Activated CD4-positive, alpha-beta T cell treated with anti-CD3 and anti-CD28 coated beads, Interleukin-2, amount 50 U/mL, for 16 hours (primary cell): ENCODE data around the gene RORC.

ENCODE experiments used
- DNase-seq: peaks from one replicate; pipeline ENCODE4 v3.0.0-alpha.2; 2020

Gene RORC

GRCh38 chr1:151847867-151848596 lies 16.4 kb upstream of the RORC start:
- no peak for DNase-seq

DNA sequence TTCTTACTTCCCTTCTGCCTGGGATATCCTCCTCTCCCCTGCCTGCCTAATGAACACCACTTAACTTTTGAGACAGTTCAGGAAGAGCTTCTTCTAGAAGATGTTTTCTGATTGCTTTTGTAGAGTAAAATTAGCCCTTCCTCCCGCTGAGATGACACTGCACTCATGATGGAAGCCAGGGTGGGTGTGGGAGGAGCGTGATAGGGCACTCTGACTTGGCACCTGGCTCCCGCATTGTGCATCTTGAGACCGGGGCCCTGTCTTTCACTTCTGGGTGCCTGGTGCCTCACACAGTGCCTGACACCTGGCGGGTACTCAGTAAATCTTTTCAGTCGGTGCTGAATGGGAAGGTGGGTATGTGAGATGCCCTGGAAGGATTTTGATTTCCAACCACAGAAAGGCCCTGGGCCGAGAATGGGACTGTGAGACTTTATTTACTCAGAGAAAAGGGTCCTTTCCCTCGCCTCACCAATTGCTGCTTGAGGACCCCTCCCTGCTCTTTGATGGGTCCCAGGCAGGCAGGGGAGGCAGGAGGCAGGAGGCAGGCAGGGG lies 15.2 kb upstream of the RORC start:
- DNase-seq: no peak

DNA sequence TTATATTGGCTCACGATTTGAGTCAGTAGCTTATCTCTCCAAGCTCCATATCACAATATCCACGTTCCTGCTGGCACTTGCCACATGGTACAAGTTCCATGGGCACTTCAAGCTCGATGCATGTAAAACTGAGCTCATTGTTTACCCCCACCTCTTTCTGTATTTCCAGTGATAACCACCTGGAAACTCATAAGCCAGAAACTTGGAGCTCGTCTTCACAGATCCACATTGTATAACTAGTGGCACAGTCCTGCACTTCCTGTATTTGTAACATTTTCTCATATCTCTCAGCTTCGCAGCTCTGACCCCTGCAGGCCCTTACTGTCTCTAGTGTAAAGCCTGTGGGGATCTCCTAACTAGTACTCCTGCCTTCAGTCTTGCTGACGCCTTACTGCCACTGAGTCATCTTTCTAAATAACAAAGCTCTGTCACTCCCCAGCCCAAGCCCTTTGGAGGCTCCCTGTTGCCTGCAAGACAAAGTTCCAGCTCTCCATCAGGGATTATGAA lies 14.5 kb upstream of the RORC start:
- peak; percentile 74 for DNase-seq

DNA sequence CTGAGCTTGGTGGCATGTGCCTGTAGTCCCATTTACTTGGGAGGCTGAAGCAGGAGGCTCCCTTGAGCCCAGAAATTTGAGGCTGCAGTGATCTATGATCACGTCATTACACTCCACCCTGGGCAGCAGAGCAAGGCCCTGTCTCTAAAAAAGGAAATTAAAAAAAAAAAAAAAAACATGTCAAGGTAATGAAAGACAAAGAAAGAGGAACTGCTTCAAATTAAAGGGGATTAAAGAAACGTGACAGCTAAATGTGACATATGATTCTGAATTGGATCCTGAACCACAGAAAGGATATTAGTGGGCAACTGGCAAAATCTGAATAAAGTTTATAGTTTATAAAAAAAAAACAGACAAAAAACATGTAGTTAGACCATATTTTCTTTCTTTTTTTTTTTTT lies 11.8 kb upstream of the RORC start:
- DNase-seq: no peak

DNA sequence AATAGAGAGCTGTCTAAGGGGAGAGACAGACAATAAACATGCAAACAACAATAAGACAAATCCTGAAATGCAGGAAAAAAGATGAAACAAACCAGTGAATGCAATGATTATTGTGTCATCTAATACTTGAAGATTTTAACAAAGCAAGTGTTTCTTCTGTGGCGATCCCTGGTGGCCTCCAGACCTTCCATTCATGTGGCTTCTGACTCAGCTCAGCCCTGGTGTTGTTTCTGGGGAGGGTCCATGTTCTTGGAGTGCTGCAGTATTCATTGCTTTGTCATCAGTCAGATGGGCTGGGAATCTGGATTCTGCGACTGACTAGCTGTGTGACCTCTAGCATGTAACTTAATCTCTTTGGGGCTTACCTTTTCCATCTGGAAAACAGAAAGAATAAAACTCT lies 9.5 kb upstream of the RORC start:
- DNase-seq: no peak

GRCh38 chr1:151840421-151840820 lies 8.8 kb upstream of the RORC start:
- DNase-seq: no peak

DNA sequence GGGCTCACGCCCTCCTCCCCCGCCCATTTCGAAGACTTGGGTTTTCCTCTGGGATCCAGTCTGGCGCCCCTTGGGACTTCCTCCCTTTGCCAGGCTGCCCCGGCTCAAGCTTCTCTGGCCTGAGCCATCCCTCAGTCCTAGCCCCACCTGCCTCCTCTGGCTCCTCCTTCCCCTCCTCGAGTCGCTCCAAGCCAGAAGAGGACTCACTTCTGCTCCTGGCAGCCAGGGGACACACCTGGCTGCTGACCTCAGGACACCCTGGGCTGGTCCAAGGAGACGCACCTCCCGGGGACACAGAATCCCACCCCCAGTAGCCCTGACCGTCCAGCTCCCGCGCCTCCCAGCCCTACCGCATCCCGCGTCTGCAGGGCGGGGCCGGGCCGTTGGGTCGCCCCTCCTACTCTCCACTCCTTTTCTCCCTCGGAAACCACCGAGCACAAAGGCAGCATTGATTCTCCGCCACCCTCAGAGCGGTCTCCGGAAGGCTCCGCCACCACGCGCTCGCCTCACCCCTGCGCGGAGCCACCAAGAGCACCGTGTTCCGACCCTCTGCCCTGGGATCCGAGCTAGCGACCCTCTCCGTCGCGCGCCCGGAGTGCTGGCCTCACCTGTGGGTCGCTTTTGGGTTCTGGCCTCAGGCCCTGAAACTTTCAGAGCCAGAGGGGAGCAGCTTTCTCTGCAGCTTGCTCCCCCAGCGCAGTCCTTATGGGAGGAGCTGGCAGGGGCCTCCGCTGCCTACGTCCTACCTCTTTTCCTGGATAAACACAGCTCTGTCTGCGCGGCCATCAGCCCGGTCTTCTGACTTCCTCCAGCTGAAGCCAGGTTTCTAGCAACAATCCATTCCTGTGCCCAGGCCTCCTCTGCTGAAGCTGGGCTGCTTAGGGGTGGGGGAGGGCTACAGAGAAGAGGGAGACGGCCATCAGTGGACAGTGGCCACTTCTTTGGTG lies 8.1 kb upstream of the RORC start, which contains the start of gene C2CD4D:
Gene C2CD4D (minus strand): TSS at position 364 of the 947 bp plus-strand sequence. CDS start 831 bp downstream, outside the sequence.
- peak; percentile 87 for DNase-seq

- no peak for DNase-seq
Measured at GRCh38 chr1:151839082-151839412, 7.4 kb upstream of the RORC start.

DNA sequence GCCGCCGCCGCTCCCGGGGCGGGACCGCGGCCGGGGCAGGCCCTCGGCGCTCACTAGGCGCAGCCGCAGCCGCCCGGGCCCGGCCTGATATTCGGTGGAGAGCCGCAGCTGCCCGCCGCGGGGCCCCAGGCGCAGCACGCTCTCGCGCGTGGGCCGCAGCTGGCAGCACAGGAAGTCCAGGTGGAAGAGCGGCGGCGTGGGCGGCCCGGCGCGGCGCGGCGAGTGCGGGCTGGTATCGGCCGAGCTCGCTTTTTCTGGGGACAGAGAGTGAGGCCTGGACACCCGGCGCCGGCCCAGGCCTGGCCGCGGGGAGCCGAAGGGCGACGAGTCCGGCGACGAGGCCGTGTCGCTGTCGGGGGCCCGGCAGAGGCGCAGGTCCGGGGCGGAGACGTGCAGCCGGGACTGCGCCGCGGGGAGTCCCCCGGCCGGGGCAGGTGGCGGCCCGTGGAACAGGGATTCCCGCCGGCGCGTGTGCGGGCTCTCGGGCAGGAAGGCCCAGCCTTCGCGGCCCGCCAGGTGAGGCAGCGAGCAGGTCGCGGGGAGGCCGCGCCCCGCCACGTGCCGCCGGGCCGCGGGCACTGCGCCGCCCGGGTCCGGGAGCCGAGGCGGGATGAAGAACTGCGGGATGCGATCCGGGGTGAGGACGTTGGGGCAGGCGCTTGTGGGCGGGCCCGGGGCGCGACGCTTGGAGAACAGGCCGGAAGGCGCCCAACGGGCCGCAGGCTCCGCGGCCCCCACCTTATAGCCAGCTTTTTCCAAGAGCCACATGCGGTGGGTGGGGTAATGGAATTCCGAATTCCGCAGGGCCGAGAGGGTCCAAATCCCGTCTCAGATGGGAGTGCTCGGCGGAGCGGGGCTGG lies 6.8 kb upstream of the RORC start:
- no peak for DNase-seq

- no peak for DNase-seq
Measured at GRCh38 chr1:151837884-151838221, 6.3 kb upstream of the RORC start.

- peak; percentile 72 for DNase-seq
Measured at GRCh38 chr1:151837197-151837596, 5.6 kb upstream of the RORC start.

DNA sequence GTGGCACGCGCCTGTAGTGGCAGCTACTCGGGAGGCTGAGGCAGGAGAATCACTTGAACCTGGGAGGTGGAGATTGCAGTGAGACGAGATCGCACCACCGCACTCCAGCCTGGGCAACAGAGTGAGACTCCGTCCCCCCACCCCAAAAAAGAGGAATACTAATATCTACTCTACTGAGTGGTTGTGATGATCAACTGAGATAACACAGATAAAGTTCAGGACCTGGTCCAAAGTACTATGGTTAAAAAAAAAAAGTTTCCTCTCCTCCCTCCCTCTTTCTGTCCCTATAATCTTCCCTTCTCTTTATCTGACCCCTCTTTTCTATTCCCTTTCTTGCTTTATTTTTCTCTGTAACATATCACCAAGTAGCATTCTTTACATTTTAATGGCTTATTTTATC lies 4.0 kb upstream of the RORC start:
- DNase-seq: no peak

GRCh38 chr1:151834239-151834638 lies 2.6 kb upstream of the RORC start:
- no peak for DNase-seq

- DNase-seq: no peak
Measured at GRCh38 chr1:151833172-151833900, 1.7 kb upstream of the RORC start.

DNA sequence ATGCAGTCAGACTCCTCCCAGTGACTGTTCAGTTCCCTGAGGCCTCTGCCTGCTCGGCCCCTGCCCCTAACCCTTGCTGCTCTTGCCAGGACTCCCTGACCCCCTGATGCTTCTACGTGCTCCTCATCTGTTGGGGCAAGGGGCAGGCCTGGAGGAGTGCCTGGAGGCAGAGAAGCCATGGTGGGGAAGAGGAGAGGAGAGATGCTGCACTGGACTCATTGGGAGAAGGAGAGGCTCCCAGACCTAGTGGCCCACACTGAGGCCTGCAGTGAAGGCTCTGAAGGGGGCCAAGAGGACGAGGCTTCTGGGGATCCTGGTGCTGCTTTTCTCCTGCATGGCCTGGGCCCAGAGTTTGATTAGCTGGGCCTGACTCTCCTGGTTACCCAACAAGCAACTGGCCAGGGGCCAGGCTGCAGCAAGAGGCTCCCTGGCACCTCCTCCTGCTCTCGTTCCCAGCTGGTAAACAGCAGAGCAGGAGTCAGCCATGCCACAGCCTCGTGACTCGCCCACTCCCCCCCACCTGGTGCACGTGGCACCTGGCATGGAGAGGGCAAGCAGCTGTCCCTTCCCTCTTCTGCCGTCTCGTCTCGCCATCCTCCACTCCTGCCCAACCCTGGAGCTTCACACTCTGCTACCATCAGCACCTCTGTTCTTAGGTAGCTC lies 847 bp upstream of the RORC start:
- DNase-seq: no peak

GRCh38 chr1:151831256-151831591 lies 378 bp downstream of the RORC start:
- no peak for DNase-seq

DNA sequence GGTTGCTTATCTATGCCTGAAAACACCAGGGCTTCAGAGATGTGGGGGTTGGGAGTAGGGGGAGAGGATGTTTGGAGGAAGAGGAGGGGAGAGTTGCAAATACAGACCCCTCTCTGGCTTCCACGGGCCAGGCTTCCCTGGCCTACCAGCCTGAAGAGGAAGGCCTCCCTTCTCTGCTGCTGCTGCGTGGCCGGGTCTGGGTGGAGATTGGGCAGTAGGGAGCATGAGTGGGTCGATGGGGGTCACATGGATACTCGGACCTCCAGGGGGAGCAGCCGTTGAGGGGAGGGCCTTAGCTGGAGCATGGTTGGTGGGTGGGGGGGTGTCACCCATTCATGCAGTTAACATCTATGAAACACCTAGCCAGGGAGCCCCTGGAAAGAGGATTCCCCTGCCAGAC lies 1.5 kb downstream of the RORC start:
- no peak for DNase-seq

DNA sequence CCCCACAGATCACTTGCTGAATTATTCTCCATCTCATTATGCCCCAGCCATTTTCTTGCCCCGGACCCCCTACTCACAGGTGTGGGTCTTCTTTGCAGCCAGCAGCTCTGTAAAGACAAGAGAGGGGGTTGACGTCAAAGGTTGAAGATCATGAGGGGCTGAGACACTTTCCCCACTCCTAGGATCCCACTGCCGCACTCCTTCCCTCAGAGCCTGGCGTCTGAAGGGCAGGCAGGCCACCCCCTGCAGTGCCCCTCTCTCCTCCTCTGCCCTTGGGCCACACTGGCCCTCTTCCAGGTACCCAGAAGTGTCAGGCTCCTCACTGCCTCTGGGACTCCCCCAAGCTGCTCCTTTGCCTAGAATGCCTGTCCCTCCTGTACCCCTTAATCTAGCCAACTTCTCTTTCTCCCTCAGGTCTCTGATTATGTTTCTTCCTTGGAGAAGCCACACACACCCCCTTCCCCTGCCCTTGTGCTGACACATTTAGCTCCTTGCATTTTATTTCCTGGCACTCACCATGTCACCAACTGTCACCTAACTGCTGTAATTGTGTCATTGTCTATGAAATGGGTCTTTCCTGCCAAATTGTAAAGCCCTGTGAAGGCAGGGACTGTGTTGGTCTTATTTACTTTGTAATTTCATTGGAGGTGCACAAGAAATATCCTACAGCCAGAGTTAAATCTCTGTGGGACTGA lies 2.1 kb downstream of the RORC start:
- DNase-seq: peak; percentile 78

GRCh38 chr1:151828921-151829320 lies 2.7 kb downstream of the RORC start:
- DNase-seq: no peak

DNA sequence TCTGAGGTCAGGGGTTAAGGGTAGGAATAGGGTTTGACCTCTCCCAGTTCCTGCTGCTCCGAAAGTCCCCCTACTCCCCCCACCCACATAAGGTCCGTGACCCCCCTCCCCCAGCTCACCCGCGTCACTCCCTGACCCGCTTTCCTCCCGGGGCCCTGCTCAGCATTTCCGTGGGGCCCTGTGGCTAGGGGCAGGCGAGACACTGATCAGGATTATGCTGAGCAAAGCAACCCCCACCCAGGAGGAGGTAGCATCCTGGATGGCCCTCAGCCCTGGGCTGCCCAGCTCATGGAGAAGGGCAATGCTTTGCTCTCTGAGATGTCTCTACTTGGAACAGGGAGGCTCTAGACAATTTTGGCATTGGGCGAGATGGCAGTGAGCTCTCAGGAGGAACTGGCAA lies 3.7 kb downstream of the RORC start:
- no peak for DNase-seq
